GM21786 (cell line): ENCODE data around the gene CCDC85B.

Source experiments
- ATAC-seq: cut with Tn5 transposase; IDR thresholded peaks from one replicate; pipeline ENCODE4 v1.9.1; 2021; ENCODE audit not compliant: unreplicated experiment

CCDC85B gene

DNA sequence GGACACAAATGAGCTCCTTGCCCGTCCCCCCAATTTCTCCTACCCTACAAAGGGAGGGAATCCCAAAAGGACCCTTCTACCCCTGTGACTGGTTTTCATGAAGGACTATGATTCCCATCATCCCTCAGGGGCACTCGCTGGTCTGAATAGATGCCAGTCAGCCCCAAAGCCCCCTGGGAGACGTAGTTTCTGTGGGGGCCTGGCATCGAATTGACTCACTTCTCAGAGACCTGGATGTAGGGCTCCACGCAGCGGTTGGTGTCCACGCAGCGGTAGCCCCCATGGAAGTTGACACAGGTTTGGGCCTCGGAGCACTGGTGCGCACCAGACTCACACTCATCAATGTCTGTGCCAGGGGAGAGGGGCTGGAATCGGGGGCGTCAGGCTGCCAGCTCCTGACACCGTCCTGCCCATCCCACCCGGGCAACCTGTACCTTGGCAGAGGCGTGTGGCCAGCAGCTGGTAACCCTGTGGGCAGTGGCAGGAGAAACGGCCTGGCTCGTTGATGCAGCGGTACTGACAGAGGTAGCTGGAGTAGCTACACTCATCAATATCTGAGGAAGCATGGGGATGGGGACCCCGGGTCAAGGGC, 22.3 kb upstream of the CCDC85B start:
- ATAC-seq, result no peak

DNA sequence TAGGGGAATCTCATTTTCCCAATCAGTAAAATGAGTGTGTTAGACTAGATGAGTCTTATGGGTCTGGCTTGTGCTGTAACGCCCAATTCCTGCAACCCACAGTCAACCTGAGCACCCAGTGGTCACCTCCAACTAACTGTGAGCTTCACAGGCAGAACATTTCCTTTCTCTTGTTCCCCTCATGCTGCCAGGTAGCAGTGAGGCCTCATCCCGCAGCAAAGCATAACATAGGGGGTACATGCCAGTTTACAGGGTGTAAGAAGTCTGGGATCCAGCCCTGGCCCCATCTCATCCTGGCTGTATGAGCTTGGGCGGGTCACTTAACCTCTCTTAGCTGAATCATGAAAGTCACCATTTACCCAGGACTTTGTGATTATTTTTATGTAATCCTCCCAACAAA, 21.6 kb upstream of the CCDC85B start:
- no peak for ATAC-seq

DNA sequence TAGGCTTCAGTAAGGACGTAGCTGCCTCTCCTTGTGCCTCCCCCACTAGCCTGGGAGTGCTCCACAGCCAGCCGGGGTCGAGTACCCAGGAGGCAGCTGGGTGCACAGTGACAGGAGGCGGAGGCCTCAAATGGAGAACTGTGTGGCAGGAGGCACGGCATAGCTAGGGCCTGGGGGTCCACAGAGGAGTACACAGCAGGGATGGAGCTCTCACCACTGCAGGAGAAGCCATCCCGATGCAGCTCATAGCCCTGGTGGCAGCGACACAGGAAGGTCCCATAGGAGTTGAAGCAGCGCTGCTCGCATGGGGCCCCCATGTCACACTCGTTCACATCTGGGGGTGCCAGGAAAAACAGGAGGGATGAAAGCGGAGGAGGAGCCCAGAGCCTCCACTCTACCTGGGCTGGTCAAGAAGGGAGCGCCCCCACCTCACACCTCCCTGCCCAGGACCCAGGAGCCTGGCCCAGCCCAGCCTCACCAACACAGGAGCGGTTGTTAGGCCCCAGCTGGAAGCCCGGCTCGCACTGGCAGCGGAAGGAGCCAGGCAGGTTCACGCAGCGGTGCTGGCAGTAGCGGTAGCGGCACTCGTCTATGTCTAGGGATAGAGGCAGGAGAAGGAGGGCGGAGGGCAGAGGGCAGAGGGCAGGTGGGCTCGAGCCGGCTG, 20.7 kb upstream of the CCDC85B start:
- ATAC-seq, result no peak

DNA sequence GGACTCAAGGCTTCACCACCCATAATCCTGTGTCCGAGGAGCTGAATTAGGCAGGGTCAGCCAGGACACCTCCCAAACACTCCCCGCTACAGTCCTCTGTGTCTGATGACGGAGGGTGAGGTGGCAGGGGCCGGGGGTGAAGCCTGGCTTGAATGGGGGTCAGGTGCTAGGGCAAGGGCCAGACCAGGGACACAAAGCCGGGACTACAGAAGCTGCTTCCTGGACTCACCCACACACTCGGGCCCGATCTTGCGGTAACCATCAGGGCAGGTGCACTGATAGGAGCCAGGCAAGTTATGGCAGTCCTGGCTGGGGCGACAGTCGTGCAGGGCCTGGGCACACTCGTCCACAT, 20.2 kb upstream of the CCDC85B start:
- no peak for ATAC-seq

DNA sequence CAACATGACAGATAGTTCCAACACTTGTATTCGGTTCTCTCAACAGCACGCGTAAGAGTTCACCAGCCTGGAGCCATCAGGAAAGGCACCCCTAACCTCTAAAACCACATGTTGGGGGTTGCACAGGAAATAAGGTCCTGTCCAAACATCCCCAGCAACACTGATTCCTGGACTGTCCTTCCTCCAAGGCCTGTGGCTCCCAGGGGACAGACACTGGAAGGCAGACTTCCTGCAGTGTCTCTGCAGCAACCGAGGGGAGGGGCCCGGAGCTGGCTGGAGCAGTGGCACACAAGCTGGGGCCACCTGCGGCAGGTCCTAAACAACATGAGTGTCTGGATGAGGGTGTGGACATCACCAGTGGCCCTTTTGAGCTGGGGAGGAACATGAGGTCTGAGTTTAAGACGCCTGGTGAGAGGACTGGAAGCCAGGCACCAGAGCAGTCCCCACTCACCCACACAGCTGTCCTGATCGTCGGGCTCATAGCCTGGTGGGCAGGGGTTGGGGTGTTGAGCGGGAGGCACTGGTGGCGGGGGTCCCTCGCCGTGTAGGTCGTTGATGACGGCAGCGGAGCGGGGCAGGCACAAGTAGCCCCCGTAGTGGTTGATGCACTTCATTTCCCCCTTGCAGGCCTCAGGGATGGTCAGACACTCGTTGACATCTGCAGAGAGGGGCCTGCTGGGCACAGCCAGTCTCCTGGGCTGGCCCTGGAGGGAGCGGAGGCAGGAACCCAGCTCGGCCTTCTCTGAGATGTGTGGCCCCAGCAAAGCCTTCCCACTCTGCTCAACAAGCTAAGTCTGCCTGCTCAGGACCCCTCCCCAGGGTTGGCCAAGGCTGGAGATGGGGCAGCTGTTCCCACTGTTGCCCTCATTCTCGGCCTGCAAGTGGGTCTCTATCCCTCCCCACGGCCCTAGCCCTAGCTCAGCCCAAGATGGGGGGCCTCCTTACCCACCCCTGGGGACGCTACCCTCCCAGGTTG, 19.5 kb upstream of the CCDC85B start:
- ATAC-seq, result no peak

DNA sequence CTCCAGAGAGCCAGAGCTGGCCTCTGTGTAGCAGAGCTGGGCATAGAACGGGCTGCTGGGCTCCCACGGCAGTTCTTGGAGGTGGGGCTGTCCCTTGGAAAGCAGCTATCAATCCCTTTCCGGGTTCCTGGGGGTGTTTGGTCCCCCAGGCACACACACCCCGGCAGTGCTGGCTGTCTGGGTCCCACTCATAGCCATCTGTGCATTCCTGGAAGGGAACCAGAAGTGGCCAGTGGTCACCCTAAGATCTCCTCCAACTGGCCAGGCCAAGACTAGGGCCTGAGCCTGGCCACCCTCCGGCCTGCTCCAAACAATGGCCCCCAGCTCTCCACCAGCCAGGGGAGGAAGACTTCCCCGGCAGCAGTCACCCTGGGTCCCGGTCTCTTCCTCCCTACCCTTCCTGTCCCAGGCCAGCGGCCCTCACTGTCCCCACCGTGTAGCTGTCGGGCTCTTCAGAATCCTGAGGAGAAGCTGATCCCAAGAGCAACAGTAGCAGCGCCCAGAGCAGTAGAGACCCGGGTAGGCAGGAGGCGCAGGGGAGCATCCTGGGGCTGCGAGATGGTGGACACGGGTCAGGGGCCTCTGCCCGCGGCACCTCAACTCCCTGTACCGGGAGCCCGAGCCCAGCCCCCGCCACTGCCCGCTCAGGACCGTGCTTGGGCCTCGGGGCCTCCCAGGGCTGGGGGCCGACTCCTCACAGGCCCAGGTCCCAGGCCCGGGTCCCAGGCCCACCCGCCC, 18.5 kb upstream of the CCDC85B start:
- ATAC-seq, result no peak

DNA sequence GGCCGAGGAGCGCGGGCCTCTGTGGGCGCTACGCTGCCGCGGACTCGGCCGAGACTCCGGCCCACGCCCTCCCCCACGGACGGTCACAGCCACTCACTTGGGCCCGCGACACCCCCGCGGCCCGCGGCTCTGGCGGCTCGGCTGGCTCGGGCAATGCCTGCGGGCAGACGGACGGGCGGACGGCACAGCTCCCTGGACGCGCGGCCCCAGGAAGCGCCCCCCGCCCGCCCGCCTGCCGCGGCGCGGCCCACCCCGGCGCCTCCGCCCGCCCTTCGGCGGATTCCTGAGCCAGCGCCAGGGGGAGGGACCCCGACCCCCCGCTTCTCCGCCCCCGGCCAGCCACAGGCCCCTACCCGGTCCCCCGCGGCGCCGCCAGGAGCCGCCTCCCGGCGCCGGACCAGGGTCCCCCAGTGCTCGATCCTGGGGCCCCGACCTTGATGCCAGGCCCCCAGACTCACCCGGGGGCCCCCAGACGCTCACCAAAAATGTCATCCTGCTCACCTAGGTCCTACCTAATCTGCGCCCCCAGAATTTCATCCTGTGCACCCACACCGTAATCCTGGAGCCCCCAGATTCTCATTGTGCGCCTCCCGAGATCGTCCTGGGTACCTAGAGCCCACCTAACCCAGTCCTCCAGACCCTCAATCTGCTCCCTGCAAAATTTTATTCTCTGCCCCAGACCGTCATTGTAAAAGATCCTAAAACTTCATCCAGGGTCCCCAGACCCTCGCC, 17.7 kb upstream of the CCDC85B start, which contains the start of gene EFEMP2:
Gene EFEMP2 (minus strand): TSS at position 215 of the 732 bp plus-strand sequence. CDS start 446 bp downstream, outside the sequence.
- ATAC-seq, result no peak

DNA sequence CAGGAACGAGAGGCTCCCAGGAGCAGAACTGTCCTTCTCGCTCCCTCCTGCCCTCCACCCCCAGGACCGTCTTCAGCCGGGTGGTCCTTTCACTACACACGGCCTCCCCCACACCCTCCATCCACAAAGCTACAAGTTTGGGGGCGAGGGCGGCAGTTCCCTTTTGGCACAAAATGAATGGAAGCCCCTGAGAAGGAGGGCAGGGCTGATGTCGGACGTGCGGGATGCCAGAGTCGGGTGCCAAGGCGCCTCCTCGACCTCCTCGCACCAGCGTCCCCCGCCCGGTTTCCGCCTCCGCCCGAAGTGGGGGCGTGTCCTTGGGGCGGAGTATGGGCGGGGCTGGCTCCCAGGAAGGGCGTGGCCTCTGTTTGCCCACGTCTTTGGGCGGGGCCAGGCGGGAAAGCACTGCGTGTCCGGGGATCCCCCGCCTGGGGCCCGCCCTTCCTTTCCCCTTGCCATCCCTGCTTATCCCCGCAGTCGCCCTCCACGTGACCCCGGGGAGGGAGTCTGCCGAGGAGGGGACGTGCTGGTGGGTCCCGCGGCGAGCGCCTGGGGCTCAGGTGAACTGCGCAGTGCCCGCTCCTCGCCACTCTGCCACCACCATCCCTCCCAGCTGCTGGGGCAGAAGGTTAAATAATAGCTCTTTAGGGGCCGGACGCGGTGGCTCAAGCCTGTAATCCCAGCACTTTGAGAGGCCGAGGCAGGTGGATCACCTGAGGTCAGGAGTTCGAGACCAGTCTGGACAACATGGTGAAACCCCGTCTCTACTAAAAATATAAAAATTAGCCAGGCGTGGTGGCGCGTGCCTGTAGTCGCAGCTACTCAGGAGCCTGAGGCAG, 16.9 kb upstream of the CCDC85B start:
- ATAC-seq, result peak; percentile 83

DNA sequence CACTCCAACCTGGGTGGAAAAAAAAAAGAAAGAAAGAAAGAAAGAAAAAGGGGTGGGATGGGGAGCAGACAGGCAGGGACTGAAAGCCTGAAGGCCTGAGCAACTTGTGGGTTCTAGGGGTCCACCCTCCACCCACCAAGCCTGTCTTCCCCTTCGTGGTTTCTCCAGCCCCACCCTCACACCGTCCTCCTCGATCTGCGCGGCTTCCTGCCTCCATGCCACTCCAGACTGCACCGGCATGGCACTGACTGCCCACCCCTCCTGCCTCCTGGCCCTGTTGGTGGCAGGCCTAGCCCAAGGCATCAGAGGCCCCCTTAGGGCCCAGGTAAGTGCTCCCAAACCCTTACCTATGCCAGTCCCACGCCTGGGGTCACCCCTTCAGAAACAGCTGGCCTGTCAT, 10.9 kb upstream of the CCDC85B start, which contains the start of gene CTSW:
Gene CTSW (plus strand): TSS at position 221 of the 400 bp plus-strand sequence. CDS start 18 bp downstream, at position 239.
- ATAC-seq, result no peak

DNA sequence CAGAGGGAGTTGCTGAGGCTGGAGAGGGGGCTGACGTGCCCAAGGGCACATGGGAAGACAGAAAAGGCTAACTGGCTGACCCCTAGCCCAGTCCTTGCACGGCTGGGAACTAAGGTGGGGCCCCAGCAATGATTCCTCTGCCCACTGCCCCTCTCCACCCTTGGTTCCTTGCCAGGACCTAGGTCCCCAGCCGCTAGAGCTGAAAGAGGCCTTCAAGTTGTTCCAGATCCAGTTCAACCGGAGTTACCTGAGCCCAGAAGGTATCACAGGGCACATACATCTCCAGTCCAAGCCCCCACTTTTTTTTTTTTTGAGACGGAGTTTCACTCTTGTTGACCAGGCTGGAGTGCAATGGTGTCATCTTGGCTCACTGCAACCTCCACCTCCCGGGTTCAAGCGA, 10.4 kb upstream of the CCDC85B start:
- no peak for ATAC-seq

DNA sequence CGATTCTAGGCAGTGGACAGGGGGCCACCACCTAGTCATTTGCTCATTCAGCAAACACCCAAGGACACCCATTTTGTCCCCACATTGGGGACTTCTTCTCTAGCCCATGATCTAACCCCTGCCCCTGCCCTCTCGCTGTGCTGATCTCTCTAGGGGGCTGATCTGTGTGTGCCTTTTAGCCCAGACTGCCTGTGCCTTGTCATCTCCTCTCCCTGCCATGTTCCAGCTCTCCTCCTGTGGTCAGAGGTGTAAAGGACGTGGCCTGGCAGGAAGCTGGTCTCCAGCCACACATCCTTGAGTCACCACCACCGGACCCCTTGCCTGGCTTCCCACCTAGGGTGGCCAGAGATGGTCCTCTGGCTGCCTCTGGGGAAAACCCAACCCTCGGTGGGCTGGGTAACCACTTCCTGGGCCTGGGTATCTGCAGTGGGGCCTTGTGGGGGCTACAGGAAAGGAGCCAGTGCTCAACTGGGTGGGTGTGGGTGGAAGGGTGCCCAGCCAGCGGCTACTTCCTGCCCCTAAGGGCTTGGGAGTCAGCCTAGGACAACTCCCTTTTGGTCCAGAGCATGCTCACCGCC, 9.5 kb upstream of the CCDC85B start:
- ATAC-seq, result no peak

DNA sequence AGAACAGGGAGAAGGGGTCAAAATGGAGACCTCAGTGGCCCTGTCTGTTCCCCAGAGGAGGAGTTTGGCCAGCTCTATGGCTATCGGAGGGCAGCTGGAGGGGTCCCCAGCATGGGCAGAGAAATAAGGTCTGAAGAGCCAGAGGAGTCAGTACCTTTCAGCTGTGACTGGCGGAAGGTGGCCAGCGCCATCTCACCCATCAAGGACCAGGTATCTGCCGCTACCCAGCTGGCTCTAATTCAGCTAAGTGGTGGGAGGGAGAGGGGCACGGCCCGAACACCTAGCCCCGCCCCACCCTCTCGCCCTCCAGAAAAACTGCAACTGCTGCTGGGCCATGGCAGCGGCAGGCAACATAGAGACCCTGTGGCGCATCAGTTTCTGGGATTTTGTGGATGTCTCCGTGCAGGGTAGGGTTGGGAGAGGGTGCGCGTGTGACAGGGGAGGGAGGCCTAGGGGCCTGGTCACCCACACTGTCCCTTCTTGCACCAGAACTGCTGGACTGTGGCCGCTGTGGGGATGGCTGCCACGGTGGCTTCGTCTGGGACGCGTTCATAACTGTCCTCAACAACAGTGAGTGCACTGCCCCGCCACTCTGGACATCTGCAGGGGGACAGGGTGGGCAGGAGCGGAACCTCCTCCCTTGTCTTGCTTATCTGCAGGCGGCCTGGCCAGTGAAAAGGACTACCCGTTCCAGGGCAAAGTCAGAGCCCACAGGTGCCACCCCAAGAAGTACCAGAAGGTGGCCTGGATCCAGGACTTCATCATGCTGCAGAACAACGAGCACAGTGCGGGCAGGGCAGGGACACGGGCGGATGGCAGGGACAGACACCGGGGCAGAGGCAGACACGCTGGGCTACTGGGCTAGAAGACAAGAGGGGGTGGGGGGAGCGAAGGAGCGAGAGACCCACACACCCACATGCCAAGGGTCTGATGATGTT, 8.1 kb upstream of the CCDC85B start:
- ATAC-seq, result no peak

DNA sequence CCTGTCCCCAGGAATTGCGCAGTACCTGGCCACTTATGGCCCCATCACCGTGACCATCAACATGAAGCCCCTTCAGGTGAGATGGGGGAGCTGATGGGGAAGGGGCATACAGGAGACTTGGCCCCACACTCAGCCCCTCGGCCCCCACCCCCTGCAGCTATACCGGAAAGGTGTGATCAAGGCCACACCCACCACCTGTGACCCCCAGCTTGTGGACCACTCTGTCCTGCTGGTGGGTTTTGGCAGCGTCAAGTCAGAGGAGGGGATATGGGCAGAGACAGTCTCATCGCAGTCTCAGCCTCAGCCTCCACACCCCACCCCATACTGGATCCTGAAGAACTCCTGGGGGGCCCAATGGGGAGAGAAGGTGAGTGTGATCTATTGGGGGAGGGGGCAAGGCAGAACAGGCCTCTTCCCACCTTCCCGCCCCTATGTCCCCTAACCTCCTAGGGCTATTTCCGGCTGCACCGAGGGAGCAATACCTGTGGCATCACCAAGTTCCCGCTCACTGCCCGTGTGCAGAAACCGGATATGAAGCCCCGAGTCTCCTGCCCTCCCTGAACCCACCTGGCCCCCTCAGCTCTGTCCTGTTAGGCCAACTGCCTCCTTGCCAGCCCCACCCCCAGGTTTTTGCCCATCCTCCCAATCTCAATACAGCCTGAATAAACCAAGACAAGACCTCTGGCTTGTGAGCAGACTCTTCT, 7.3 kb upstream of the CCDC85B start:
- ATAC-seq, result no peak

DNA sequence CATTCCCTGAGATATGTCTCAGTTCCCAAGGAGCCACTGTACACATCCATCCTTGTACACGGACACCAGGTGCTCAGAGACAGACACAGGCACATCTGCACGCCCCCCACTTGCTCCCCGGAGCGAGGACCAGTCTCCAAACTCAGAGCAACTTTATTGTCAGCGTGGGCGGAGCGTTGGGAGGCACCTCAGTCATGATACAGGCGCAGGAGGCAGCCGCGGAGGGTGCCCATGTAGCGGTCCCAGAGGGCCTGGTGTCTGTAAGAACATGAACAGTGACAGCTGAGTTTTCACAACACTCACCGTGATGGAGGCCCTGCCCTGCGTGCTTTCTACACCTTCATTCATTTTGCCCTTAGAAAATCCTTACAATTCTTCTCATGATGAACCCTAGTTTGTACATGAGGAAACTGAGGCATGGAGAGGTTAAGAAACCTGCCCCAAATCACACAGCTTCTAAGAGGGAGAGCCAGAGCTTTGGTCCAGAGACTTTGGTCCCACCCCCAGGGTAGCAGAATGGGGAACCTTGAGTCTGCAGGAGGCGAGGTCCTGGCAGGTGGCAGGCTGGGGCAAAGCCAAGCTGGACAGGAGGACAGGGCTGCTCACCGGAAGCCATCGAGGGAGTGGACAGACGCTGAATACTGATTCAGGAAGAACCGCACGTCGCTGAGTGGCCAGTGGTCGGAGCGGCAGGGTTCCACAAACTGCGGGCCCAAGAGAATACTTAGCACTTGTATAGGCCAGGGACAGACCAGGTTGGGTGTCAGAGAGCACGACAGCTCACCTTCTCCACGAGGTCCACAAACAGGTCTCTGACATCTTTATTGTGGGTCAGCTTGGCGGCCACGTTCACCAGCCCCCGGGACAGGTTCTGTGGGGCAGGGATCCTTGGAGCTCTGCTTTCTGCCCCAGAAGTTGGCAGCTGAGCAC, 6.4 kb upstream of the CCDC85B start:
- no peak for ATAC-seq

DNA sequence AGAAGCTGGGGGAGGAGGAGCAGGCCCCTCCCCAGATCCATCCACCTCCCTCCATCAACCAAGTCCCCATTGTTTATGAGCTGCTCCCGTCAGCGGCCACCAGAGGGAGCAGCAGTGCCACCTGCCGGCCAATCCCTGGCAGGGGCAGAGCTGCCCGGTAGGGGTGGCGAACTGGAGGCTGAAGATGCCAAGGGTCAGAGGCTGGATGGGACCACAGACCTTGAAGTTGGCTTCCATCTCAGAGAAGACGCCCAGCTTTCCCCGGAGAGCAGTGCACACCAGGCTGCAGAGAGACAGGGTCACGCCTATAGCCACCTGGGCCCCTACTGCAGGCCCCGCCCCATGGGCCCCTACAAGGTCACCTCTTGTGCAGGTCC, 5.8 kb upstream of the CCDC85B start:
- no peak for ATAC-seq

DNA sequence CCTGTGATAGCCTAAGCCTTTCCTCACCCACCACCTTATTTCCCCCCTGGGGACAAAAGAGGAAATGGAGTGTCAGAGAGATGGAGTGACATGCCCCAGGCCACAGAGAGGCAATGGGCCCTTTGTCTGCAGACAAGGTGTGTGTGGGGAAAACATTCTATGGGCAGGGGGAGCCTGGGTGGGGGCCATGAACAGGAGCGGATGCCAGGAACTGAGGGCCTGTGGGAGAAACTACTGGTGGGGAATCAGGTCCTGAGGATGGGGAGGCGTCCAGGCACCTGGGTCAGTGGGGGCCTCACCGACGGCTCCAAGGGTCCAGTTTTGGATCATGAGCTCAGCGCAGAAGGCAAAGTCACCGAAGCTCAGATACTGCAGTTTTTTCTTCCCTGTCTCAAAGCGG, 5.2 kb upstream of the CCDC85B start:
- ATAC-seq, result no peak
